ENCODE results near the gene USF3.

The USF3 gene

GRCh38 chr3:113660458-113660857 lies 36.0 kb downstream of the USF3 start:
- Histone ChIP-seq H3K27ac (no peak overlapping the region), H3K4me3 (ENCODE audit: low read depth in 1 of 2, low read length in 1 of 2) (no peak overlapping the region), H3K4me1 (ENCODE audit: control insufficient read depth in 1 of 2, insufficient read depth in 1 of 2, low read depth in 1 of 2, low read length in 1 of 2) (no peaks in the 10 kb centered on the region), H3K9me3 (no peaks in the 10 kb centered on the region), H3K27me3 (no peaks in the 10 kb centered on the region), H3K36me3 (peaks cover 85% of the 10 kb centered on the region)
- no peak for TF ChIP-seq CTCF (IDR thresholded peaks at IDR 0.05)

GRCh38 chr3:113659996-113660395 lies 36.4 kb downstream of the USF3 start:
- no peaks in the 10 kb centered on the region for H3K9me3 ChIP-seq
- no peaks in the 10 kb centered on the region for H3K27me3 ChIP-seq
- H3K4me1 ChIP-seq (ENCODE audit: control insufficient read depth in 1 of 2, insufficient read depth in 1 of 2, low read depth in 1 of 2, low read length in 1 of 2): no peaks in the 10 kb centered on the region
- H3K36me3 ChIP-seq: peaks cover 83% of the 10 kb centered on the region
- no peak for TF ChIP-seq CTCF (IDR thresholded peaks at IDR 0.05)
- H3K27ac ChIP-seq: no peak overlapping the region
- no peak overlapping the region for H3K4me3 ChIP-seq (ENCODE audit: low read depth in 1 of 2, low read length in 1 of 2)

DNA sequence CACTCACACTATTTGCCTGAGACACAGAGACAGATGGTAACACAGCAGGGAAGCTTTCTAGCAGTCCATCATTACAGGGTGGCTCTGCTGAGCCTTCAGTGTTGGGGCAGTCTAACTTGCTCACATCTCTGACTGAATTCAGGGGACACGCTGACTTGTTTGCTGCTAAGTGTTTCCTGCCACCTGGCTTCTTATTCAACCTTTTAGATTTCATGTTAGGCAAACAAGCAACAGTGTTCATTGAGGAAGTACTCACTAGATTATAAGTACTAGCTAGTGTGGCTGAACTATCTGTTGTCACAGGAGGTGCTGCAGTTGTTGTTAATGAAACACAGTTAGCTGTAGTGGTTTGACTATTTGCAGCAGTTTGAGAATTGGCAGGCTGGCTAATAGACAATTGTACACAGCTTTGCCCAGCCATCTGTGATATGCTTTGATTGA lies 37.3 kb downstream of the USF3 start:
- Histone ChIP-seq H3K36me3 (peaks cover 78% of the 10 kb centered on the region), H3K4me3 (ENCODE audit: low read depth in 1 of 2, low read length in 1 of 2) (no peak overlapping the region), H3K4me1 (ENCODE audit: control insufficient read depth in 1 of 2, insufficient read depth in 1 of 2, low read depth in 1 of 2, low read length in 1 of 2) (no peaks in the 10 kb centered on the region), H3K27ac (no peak overlapping the region), H3K27me3 (no peaks in the 10 kb centered on the region), H3K9me3 (no peaks in the 10 kb centered on the region)
- no peak for TF ChIP-seq CTCF (IDR thresholded peaks at IDR 0.05)

DNA sequence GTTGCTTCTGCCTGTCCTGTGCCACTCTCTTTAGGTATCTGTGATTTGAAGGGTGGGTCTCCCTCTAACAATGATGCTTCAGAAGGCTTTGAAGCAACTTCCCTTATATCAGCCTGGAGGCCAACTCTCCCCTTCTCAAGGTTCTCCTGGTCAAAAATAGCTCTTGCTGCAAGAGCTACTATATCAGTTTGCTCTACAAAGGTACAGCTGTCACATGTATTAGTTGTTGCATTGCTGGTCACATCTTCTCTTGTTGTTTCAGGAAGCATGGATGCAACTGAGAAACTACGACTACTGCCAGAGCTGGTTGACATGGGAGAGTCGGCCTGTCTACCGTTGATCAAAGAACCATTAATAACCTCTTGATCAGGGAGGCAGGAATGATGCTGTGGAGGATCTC lies 38.3 kb downstream of the USF3 start:
- no peaks in the 10 kb centered on the region for H3K27me3 ChIP-seq
- no peaks in the 10 kb centered on the region for H3K4me1 ChIP-seq (ENCODE audit: control insufficient read depth in 1 of 2, insufficient read depth in 1 of 2, low read depth in 1 of 2, low read length in 1 of 2)
- peaks cover 68% of the 10 kb centered on the region for H3K36me3 ChIP-seq
- no peak overlapping the region for H3K4me3 ChIP-seq (ENCODE audit: low read depth in 1 of 2, low read length in 1 of 2)
- no peak for TF ChIP-seq CTCF (IDR thresholded peaks at IDR 0.05)
- H3K27ac ChIP-seq: no peak overlapping the region
- no peaks in the 10 kb centered on the region for H3K9me3 ChIP-seq

DNA sequence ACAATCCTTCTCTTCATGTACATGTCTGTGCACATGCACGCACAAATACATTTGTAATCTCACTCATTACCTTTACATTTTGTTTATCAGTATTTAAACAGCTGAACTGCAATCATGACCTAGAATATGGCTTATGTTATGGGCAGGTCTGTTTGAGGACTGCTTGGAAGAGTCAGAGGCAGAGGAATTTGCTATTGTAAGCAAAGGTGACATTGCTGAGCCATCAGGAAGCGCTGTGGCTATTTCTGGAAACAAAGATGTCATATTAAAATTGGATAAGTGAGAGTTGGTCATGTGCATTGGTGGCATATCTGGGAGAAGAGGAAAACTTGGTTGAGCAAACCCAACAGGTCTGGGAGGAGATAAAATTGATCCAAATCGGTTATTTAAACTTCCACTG lies 41.6 kb downstream of the USF3 start:
- no peak overlapping the region for H3K4me3 ChIP-seq (ENCODE audit: low read depth in 1 of 2, low read length in 1 of 2)
- no peak overlapping the region for H3K27ac ChIP-seq
- H3K9me3 ChIP-seq: no peaks in the 10 kb centered on the region
- H3K36me3 ChIP-seq: peaks cover 38% of the 10 kb centered on the region
- H3K4me1 ChIP-seq (ENCODE audit: control insufficient read depth in 1 of 2, insufficient read depth in 1 of 2, low read depth in 1 of 2, low read length in 1 of 2): no peaks in the 10 kb centered on the region
- TF ChIP-seq CTCF (IDR thresholded peaks at IDR 0.05): no peak
- no peaks in the 10 kb centered on the region for H3K27me3 ChIP-seq

DNA sequence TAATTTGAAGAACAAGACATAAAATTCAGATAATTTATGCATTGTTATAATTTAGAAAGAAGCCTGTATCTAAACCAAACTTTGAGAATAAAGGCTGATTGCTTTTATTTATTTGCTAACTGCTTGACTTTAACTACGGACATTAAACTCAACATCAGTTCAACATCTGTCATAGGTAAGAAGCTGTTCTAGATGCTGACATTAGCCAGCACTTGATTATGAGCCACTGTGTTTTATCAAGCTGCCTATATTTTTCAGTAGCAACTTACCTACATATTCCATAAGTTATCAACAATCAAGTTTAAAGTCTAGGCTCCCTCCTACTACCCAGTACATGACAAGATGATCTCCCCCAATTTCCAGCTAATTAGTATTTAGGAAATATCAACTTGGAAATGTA lies 42.1 kb downstream of the USF3 start:
- H3K27ac ChIP-seq: no peak overlapping the region
- H3K4me1 ChIP-seq (ENCODE audit: control insufficient read depth in 1 of 2, insufficient read depth in 1 of 2, low read depth in 1 of 2, low read length in 1 of 2): no peaks in the 10 kb centered on the region
- peaks cover 33% of the 10 kb centered on the region for H3K36me3 ChIP-seq
- no peak overlapping the region for H3K4me3 ChIP-seq (ENCODE audit: low read depth in 1 of 2, low read length in 1 of 2)
- TF ChIP-seq CTCF (IDR thresholded peaks at IDR 0.05): no peak
- no peaks in the 10 kb centered on the region for H3K27me3 ChIP-seq
- H3K9me3 ChIP-seq: no peaks in the 10 kb centered on the region
